ENCODE results near the gene FGF11.

FGF11 gene

DNA sequence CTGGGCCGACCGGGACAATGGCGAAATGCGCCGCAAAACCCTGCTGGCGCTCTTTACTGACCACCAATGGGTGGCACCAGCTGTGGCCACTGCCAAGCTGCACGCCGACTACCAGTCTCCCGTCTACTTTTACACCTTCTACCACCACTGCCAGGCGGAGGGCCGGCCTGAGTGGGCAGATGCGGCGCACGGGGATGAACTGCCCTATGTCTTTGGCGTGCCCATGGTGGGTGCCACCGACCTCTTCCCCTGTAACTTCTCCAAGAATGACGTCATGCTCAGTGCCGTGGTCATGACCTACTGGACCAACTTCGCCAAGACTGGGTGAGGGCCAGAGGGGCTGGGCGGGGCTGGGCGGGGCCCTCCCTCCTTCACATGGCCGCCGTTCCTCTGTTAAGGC is 23.5 kb upstream of the FGF11 start:
- DNase-seq (ENCODE audit: low spot score in 2 of 2), result no peak
- H3K27me3 ChIP-seq (ENCODE audit: low read depth), result no peaks in the 10 kb centered on the region
- no peaks in the 10 kb centered on the region for H3K4me1 ChIP-seq
- in situ Hi-C loops (cut with MboI; ENCODE audit: low sequenced_read_pairs), result no loop called here
- H3K36me3 ChIP-seq (replicated peaks), result peaks cover 5% of the 10 kb centered on the region; the same call in 1 of the 2 replicates
- no peaks in the 10 kb centered on the region for H3K9me3 ChIP-seq
- H3K4me3 ChIP-seq, result no peak overlapping the region

DNA sequence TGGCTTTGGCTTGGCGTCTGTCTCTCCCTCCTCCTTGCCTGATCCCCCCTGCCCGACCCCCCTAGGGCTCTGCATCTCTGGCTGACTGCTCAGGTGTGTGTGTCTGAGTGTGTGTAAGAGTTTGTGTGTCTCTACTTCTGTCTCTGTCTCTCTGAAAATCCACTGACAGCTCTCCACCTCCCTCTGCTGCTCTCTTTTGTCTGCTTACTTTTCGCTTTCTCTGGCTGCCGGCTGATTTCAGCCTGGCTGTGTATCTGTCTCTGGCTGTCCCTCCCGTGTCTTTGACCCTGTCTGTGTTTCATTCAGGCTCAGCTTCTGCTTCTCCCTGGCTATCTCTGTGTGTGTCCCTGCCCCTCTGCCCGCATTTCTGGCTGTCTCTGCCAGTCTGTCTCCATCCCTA is 23.0 kb upstream of the FGF11 start:
- Histone ChIP-seq H3K27me3 (ENCODE audit: low read depth) (no peaks in the 10 kb centered on the region), H3K9me3 (no peaks in the 10 kb centered on the region), H3K4me3 (no peak overlapping the region), H3K4me1 (no peaks in the 10 kb centered on the region), H3K36me3 (replicated peaks) (peaks cover 5% of the 10 kb centered on the region; the same call in 1 of the 2 replicates)
- in situ Hi-C loops (cut with MboI; ENCODE audit: low sequenced_read_pairs), result no loop called here
- DNase-seq (ENCODE audit: low spot score in 2 of 2), result no peak

DNA sequence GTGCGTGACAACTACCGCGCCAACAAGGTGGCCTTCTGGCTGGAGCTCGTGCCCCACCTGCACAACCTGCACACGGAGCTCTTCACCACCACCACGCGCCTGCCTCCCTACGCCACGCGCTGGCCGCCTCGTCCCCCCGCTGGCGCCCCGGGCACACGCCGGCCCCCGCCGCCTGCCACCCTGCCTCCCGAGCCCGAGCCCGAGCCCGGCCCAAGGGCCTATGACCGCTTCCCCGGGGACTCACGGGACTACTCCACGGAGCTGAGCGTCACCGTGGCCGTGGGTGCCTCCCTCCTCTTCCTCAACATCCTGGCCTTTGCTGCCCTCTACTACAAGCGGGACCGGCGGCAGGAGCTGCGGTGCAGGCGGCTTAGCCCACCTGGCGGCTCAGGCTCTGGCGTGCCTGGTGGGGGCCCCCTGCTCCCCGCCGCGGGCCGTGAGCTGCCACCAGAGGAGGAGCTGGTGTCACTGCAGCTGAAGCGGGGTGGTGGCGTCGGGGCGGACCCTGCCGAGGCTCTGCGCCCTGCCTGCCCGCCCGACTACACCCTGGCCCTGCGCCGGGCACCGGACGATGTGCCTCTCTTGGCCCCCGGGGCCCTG is 22.2 kb upstream of the FGF11 start:
- Histone ChIP-seq H3K4me1 (no peaks in the 10 kb centered on the region), H3K4me3 (no peak overlapping the region), H3K36me3 (replicated peaks) (peaks cover 5% of the 10 kb centered on the region; the same call in 1 of the 2 replicates), H3K9me3 (no peaks in the 10 kb centered on the region), H3K27me3 (ENCODE audit: low read depth) (no peaks in the 10 kb centered on the region)
- in situ Hi-C loops (cut with MboI; ENCODE audit: low sequenced_read_pairs), result no loop called here
- DNase-seq (ENCODE audit: low spot score in 2 of 2), result no peak

DNA sequence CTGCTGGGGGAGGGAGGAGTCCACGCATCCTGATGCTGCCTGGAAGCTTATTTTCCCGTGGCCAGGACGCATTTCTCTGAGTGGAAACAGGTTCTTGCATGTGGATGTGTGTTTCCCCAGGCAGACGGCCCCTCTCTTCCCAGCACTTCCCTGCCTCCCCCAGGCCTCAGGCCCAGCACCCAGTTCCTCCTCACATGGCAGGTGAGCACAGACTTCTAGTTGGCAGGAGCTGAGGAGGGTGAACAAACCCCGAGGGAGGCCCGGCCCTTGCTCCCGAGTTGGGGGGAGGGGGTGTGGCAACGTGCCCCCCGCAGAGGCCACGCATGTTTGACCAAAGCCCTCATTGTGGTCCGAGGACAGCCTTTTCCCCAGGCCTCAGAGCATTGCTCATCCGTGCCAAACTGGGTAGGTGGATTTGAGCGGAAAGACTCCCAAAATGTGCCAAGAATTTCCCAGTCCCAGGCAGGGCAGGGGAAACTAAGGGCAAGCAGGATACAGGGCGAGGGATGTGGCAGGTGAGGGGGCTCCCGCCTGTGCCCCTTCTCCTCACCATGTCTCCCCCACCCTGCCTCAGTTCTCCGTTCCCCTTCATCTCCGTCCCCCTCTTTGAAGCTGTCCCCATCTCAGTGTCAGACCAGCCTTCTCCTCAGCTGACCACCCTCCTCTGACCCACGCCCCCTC is 20.7 kb upstream of the FGF11 start:
- in situ Hi-C loops (cut with MboI; ENCODE audit: low sequenced_read_pairs), result no loop called here
- H3K9me3 ChIP-seq, result no peaks in the 10 kb centered on the region
- H3K4me3 ChIP-seq, result no peak overlapping the region
- no peaks in the 10 kb centered on the region for H3K27me3 ChIP-seq (ENCODE audit: low read depth)
- no peak for DNase-seq (ENCODE audit: low spot score in 2 of 2)
- H3K4me1 ChIP-seq, result no peaks in the 10 kb centered on the region
- H3K36me3 ChIP-seq (replicated peaks), result peaks cover 5% of the 10 kb centered on the region; the same call in 1 of the 2 replicates

DNA sequence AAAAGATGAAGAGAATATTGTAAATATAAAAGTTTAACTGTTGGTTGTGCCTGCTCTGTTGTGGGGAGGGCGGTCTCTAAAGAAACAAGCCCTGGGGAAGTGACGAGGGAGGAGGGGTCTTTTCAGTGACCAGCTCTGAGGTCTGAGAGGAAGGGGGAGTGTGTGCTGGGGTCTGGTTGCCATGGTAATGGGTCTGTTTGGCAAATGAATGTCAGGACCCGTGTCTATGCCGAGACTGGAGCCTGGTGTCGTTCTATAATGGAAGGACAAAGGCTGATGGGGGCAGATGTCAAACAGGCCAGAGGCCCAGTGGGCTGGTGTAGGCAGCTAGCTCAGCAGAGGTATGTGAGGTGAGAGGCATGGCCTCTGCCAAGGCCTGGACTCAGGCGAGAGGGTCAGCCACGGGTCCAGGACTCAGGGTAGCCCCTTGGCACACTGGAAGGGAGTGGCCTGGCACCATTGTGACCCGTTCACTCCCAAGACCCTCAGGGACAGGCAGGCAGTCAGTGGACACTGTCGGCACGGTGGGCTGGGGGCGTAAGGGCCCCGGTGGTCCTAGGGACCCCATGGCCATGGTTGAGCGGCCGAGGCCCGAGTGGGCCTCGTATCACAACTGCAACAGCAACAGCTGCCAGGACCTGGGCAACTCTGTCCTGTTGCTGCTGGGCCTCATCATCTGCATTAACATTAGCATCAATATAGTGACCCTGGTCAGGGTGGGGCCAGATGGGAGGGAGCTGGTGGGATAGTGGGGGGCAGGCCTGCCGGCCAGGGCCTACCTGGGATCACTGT is 19.3 kb upstream of the FGF11 start, which contains the start of gene SPEM1:
TSS of gene SPEM1 (plus strand) at position 506 of the 792 bp plus-strand sequence. CDS start at position 567, 61 bp downstream.
- Histone ChIP-seq H3K9me3 (no peaks in the 10 kb centered on the region), H3K4me3 (no peak within 1 kb of the TSS), H3K27me3 (ENCODE audit: low read depth) (no peaks in the 10 kb centered on the region), H3K36me3 (replicated peaks) (peaks cover 5% of the 10 kb centered on the region; the same call in 1 of the 2 replicates), H3K4me1 (no peaks in the 10 kb centered on the region)
- in situ Hi-C loops (cut with MboI; ENCODE audit: low sequenced_read_pairs), result no loop called here
- no peak for DNase-seq (ENCODE audit: low spot score in 2 of 2)

DNA sequence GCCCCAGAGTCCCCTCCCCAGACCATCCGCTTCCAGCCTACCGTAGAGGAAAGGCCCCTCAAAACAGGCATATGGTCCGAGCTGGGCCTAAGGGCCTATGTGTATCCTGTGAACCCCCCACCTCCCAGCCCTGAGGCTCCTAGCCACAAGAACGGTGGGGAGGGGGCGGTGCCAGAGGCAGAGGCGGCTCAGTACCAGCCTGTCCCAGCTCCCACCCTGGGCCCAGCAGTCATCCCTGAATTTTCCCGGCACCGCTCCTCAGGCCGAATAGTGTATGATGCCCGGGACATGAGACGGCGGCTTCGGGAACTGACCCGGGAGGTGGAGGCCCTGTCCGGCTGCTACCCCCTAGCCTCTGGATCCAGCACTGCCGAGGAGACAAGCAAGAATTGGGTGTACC is 18.1 kb upstream of the FGF11 start:
- no peaks in the 10 kb centered on the region for H3K36me3 ChIP-seq (replicated peaks)
- in situ Hi-C loops (cut with MboI; ENCODE audit: low sequenced_read_pairs), result no loop called here
- H3K4me3 ChIP-seq, result no peak overlapping the region
- H3K9me3 ChIP-seq, result no peaks in the 10 kb centered on the region
- H3K4me1 ChIP-seq, result no peaks in the 10 kb centered on the region
- H3K27me3 ChIP-seq (ENCODE audit: low read depth), result no peaks in the 10 kb centered on the region
- DNase-seq (ENCODE audit: low spot score in 2 of 2), result no peak

DNA sequence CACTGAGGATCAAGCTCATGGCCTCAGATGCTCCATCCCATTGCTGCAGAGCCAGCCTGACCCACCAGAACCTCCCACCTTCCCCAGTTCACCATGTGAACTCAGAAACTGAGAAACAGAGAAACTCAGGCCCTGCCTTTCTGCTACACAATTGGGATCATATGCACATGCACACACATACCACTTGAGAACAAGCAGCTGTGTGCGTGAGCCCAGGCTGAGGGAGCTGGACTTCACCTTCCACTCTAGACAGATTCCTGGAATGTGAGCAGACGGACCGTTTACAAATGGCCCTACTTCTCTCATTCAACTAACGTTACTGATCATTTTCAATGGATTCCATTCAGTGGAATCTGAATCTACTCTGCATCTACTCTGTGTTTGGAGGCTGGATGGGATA is 15.6 kb upstream of the FGF11 start:
- Histone ChIP-seq H3K27me3 (ENCODE audit: low read depth) (no peaks in the 10 kb centered on the region), H3K4me3 (no peak overlapping the region), H3K9me3 (no peaks in the 10 kb centered on the region), H3K4me1 (no peaks in the 10 kb centered on the region), H3K36me3 (replicated peaks) (no peaks in the 10 kb centered on the region)
- no peak for DNase-seq (ENCODE audit: low spot score in 2 of 2)
- in situ Hi-C loops (cut with MboI; ENCODE audit: low sequenced_read_pairs), result no loop called here

DNA sequence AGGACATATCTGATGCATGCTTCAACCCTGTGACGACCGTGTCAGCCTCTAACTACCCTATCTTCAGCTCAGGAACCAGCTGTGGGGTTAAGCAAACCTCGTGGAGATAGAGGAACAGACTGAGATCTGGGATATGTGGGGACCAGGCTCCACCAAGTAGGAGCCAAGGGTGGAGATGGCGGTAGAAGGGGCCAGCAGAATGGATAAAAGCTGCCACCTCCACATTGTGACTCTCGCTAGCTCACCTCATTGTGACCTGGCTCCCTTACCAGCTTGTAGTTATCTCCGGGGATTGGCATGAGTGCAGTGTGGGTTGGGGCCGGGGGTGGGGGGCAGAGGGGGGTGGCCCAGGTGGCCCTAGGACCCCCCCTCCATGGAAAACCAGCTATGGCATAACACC is 14.0 kb upstream of the FGF11 start, which contains the start of gene SPEM2:
TSS of gene SPEM2 (plus strand) at position 301 of the 400 bp plus-strand sequence. CDS start at position 374, 73 bp downstream.
- Histone ChIP-seq H3K36me3 (replicated peaks) (no peaks in the 10 kb centered on the region), H3K9me3 (no peaks in the 10 kb centered on the region; the same call in 1 of the 2 replicates), H3K27me3 (ENCODE audit: low read depth) (no peaks in the 10 kb centered on the region), H3K4me3 (no peak within 1 kb of the TSS), H3K4me1 (no peaks in the 10 kb centered on the region)
- DNase-seq (ENCODE audit: low spot score in 2 of 2), result no peak
- in situ Hi-C loops (cut with MboI; ENCODE audit: low sequenced_read_pairs), result no loop called here

DNA sequence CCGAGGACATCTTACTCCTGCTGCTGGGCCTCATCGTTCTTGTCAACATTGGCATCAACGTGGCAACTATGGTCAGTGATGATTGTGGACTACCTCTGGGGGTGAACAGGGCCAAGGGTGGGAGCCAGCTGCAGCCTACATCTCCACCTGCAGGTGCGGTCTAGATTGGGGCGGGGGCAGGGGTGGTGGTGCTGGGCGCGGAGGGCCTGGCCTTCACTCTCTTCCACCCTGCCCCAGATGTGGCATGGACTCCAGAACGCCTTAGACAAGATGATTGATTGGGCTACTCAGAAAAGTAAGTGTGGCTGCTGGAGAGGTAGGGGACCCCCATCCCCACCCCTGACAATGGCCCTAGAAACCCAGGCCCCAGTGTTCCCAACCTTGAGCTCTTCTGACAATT is 13.6 kb upstream of the FGF11 start:
- in situ Hi-C loops (cut with MboI; ENCODE audit: low sequenced_read_pairs), result no loop called here
- Histone ChIP-seq H3K4me1 (no peaks in the 10 kb centered on the region), H3K27me3 (ENCODE audit: low read depth) (no peaks in the 10 kb centered on the region), H3K36me3 (replicated peaks) (no peaks in the 10 kb centered on the region), H3K4me3 (no peak overlapping the region), H3K9me3 (no peaks in the 10 kb centered on the region; the same call in 1 of the 2 replicates)
- DNase-seq (ENCODE audit: low spot score in 2 of 2), result no peak

DNA sequence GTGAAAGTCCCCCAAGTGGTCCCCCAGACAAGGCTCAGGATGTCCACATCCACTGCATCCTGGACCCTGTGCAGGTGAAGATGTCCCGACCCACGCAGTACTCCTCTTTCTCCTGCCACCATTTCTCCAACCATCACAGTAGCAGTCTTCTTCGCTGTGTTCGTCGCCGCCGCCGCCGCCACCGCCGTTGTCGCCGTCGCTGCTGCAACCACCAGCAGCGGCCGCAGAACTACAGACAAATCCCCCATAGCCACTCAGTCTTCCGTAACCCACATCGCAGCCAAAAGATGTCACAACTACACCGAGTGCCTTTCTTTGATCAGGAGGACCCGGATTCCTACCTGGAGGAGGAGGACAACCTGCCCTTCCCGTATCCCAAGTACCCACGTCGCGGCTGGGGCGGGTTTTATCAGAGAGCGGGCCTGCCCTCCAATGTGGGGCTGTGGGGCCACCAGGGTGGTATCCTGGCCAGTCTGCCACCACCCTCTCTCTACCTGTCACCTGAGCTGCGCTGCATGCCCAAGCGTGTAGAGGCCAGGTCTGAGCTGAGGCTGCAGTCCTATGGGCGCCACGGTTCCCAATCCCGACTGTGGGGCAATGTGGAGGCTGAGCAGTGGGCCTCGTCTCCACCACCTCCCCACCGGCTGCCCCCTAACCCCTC is 13.0 kb upstream of the FGF11 start:
- Histone ChIP-seq H3K36me3 (replicated peaks) (no peaks in the 10 kb centered on the region), H3K4me3 (no peak overlapping the region), H3K4me1 (no peaks in the 10 kb centered on the region), H3K27me3 (ENCODE audit: low read depth) (no peaks in the 10 kb centered on the region), H3K9me3 (no peaks in the 10 kb centered on the region; the same call in 1 of the 2 replicates)
- in situ Hi-C loops (cut with MboI; ENCODE audit: low sequenced_read_pairs), result no loop called here
- DNase-seq (ENCODE audit: low spot score in 2 of 2), result no peak

DNA sequence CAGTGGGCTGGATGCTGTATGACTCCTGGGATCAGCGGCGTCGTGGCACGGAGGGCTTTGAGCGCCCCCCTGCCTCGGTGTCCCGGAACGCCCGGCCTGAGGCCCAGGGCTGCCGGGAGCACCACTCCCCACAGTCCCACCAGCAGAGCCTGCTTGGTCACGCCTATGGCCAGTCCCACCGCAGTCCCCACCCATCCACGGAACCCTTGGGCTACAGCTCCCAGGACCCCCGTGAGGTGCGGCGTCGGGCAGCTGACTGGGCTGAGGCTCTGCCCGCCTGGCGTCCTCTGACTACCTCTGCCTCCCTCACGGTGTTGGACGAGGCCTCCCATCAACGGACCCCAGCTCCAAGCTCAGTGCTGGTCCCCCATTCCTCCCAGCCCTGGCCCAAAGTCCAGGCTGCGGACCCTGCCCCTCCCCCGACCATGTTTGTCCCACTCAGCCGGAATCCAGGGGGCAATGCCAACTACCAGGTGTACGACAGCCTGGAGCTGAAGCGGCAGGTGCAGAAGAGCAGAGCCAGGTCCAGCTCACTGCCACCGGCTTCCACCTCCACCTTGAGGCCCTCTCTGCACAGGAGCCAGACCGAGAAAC is 12.3 kb upstream of the FGF11 start:
- Histone ChIP-seq H3K9me3 (no peaks in the 10 kb centered on the region; the same call in 1 of the 2 replicates), H3K4me3 (no peak overlapping the region), H3K27me3 (ENCODE audit: low read depth) (no peaks in the 10 kb centered on the region), H3K4me1 (no peaks in the 10 kb centered on the region), H3K36me3 (replicated peaks) (no peaks in the 10 kb centered on the region)
- in situ Hi-C loops (cut with MboI; ENCODE audit: low sequenced_read_pairs), result no loop called here
- no peak for DNase-seq (ENCODE audit: low spot score in 2 of 2)

DNA sequence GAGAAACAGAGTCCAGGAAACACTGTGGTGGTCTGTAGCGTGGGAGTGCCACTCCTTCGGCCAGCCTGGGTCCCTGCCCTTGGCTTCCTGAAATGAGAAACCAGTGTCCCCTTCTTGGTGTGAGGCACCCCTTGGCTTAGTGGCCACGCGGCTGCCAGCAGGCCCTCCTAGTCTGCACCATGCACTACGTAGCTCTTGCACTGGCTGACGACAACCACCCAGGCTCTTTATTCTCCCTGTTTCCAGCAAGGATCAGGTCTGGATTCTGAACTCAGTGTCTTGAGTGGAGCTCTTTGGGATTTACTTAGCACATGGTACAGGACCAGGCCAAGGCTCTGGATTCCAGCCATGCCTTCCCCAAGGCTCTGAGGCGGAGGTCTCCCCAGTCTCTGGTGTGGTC is 11.8 kb upstream of the FGF11 start:
- DNase-seq (ENCODE audit: low spot score in 2 of 2), result no peak
- Histone ChIP-seq H3K36me3 (replicated peaks) (no peaks in the 10 kb centered on the region), H3K4me3 (no peak overlapping the region), H3K9me3 (no peaks in the 10 kb centered on the region; the same call in 1 of the 2 replicates), H3K4me1 (no peaks in the 10 kb centered on the region), H3K27me3 (ENCODE audit: low read depth) (no peaks in the 10 kb centered on the region)
- in situ Hi-C loops (cut with MboI; ENCODE audit: low sequenced_read_pairs), result no loop called here

DNA sequence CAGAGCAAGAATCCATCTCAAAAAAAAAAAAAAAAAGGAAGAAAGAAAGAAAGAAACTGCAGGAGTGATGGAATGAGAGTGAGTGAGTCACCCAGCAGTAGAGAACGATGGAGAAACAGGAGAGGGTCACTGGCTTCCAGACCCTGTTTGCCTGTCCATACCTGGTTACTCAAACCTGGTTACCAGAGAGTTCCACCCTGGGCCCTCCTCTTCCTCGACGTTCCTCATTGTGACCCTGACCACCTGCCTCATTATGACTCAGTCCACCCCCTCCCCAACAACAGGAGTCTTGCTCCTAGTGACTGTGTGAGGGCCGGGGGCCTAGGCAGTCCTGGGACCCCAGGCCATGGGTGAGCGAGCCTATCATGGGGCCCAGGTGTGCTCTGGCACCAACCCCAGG is 10.8 kb upstream of the FGF11 start, which contains the start of gene SPEM3:
TSS of gene SPEM3 (plus strand) at position 301 of the 400 bp plus-strand sequence. CDS start at position 347, 46 bp downstream.
- Histone ChIP-seq H3K9me3 (no peaks in the 10 kb centered on the region; the same call in 1 of the 2 replicates), H3K27me3 (ENCODE audit: low read depth) (no peaks in the 10 kb centered on the region)
- in situ Hi-C loops (cut with MboI; ENCODE audit: low sequenced_read_pairs), result no loop called here

More for the DNA sequence above, 10.8 kb upstream of the FGF11 start, which contains the start of gene SPEM3:
- H3K4me1 ChIP-seq, result no peaks in the 10 kb centered on the region
- no peaks in the 10 kb centered on the region for H3K36me3 ChIP-seq (replicated peaks)
- H3K4me3 ChIP-seq, result no peak within 1 kb of the TSS
- no peak for DNase-seq (ENCODE audit: low spot score in 2 of 2)

All from HAP-1 (cell line).